Measurements from ENCODE around the gene MINDY3.

MINDY3 gene

GRCh38 chr10:15809450-15809849, 50.9 kb downstream of the MINDY3 start:
- no peak for DNase-seq (ENCODE audit: low read depth)
- H3K4me3 ChIP-seq (ENCODE audit: low read length), result no peak overlapping the region
- TF ChIP-seq CTCF (conservative IDR thresholded peaks at IDR 0.05; ENCODE audit: low read length), result no peak

- no peak overlapping the region for H3K4me3 ChIP-seq (ENCODE audit: low read length)
- DNase-seq (ENCODE audit: low read depth), result no peak
- no peak for TF ChIP-seq CTCF (conservative IDR thresholded peaks at IDR 0.05; ENCODE audit: low read length)
These were observed 52.0 kb downstream of the MINDY3 start for GRCh38 chr10:15808204-15808797.

- DNase-seq (ENCODE audit: low read depth), result no peak
- no peak for TF ChIP-seq CTCF (conservative IDR thresholded peaks at IDR 0.05; ENCODE audit: low read length)
- no peak overlapping the region for H3K4me3 ChIP-seq (ENCODE audit: low read length)
These were observed 54.8 kb downstream of the MINDY3 start for GRCh38 chr10:15805395-15806058.

- DNase-seq (ENCODE audit: low read depth), result no peak
- TF ChIP-seq CTCF (conservative IDR thresholded peaks at IDR 0.05; ENCODE audit: low read length), result no peak
- H3K4me3 ChIP-seq (ENCODE audit: low read length), result no peak overlapping the region
These were observed 56.2 kb downstream of the MINDY3 start for GRCh38 chr10:15804109-15804508.

- TF ChIP-seq CTCF (conservative IDR thresholded peaks at IDR 0.05; ENCODE audit: low read length), result no peak
- DNase-seq (ENCODE audit: low read depth), result no peak
- no peak overlapping the region for H3K4me3 ChIP-seq (ENCODE audit: low read length)
These were observed 57.8 kb downstream of the MINDY3 start for GRCh38 chr10:15802375-15802949.

- TF ChIP-seq CTCF (conservative IDR thresholded peaks at IDR 0.05; ENCODE audit: low read length), result no peak
- no peak for DNase-seq (ENCODE audit: low read depth)
- H3K4me3 ChIP-seq (ENCODE audit: low read length), result no peak overlapping the region
These were observed 58.7 kb downstream of the MINDY3 start for GRCh38 chr10:15801641-15802040.

GRCh38 chr10:15801147-15801546, 59.2 kb downstream of the MINDY3 start:
- DNase-seq (ENCODE audit: low read depth), result no peak
- no peak for TF ChIP-seq CTCF (conservative IDR thresholded peaks at IDR 0.05; ENCODE audit: low read length)
- no peak overlapping the region for H3K4me3 ChIP-seq (ENCODE audit: low read length)
